ENCODE data around the gene ZNF143.

GRCh38 chr11:9569588-9570164, 108.9 kb downstream of the ZNF143 start:
- TF ChIP-seq CTCF (IDR thresholded peaks at IDR 0.05; ENCODE audit: low read depth, low read length, poor library complexity, severe bottlenecking) (no peak), EZH2phosphoT487 (IDR thresholded peaks at IDR 0.05; ENCODE audit: borderline replicate concordance, low read length) (no peak)

All from DOHH2 (cell line).